ENCODE results near the gene PAM.

GRCh38 chr5:102959055-102959454 lies 203.9 kb downstream of the PAM start:
- TF ChIP-seq, protein P1, sequence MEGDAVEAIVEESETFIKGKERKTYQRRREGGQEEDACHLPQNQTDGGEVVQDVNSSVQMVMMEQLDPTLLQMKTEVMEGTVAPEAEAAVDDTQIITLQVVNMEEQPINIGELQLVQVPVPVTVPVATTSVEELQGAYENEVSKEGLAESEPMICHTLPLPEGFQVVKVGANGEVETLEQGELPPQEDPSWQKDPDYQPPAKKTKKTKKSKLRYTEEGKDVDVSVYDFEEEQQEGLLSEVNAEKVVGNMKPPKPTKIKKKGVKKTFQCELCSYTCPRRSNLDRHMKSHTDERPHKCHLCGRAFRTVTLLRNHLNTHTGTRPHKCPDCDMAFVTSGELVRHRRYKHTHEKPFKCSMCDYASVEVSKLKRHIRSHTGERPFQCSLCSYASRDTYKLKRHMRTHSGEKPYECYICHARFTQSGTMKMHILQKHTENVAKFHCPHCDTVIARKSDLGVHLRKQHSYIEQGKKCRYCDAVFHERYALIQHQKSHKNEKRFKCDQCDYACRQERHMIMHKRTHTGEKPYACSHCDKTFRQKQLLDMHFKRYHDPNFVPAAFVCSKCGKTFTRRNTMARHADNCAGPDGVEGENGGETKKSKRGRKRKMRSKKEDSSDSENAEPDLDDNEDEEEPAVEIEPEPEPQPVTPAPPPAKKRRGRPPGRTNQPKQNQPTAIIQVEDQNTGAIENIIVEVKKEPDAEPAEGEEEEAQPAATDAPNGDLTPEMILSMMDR (conservative IDR thresholded peaks at IDR 0.05; ENCODE audit: low read depth, low read length): no peak
- TF ChIP-seq EZH2 (IDR thresholded peaks at IDR 0.05; ENCODE audit: borderline replicate concordance, low read depth, low read length, poor library complexity, severe bottlenecking): no peak

Data from A673 (cell line).